Measurements from ENCODE around the gene TXNDC15. TPM values are rescaled to one million over a fixed set of nuclear protein-coding genes. Genes with fewer than 3 reads are reported as not detected.

Gene TXNDC15
- total RNA-seq, 3 donors from 2014 or later (not counting 1 experiment from before 2014, with no cell fraction given): 36.6 to 48.3 (median 47.8) TPM

DNA sequence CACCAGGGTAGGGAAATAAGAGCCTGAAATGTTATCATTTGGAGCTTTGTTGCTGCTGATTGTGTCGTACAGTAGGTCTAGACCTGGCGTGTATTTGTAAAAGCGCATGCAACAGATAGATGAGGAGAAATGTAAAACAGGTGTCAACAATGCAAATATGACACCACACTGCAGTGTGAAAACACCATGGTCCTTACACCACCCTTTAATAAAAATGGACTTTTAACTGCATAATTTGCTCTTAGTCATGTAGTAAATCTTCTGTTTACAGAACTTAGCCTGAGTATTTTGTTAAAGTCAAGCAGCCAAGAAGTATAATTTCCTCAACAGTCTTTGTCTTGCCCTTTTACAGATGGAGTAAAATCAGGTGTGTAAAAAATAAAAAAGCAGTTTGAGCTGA, 44.7 kb downstream of the TXNDC15 start:
- no peaks in the 10 kb centered on the region for H3K9me3 Mint-ChIP-seq
- no peak overlapping the region for H3K4me3 Mint-ChIP-seq
- no peaks in the 10 kb centered on the region for H3K9me3 ChIP-seq (ENCODE audit: control insufficient read depth, insufficient read depth, low read length)
- peaks cover 17% of the 10 kb centered on the region for H3K36me3 ChIP-seq (ENCODE audit: control insufficient read depth, insufficient read depth, low read length)
- intact Hi-C loops (cut with micrococcal nuclease): no loop called here
- H3K4me3 ChIP-seq (ENCODE audit: low read length): no peak overlapping the region
- no peaks in the 10 kb centered on the region for H3K27me3 ChIP-seq (ENCODE audit: control insufficient read depth, insufficient read depth, low read length)
- H3K27ac Mint-ChIP-seq: no peak overlapping the region
- ATAC-seq (no peak), DNase-seq (no peak)
- no peaks in the 10 kb centered on the region for H3K27me3 Mint-ChIP-seq (ENCODE audit: low read depth in 2 of 2)
- H3K4me1 Mint-ChIP-seq: peaks cover 5 to 11% of the 10 kb centered on the region in 2 donors
- 98% methylated on average over 3 of the region's 3 CpGs for WGBS (ENCODE audit: insufficient coverage)
- no peaks in the 10 kb centered on the region for H3K36me3 Mint-ChIP-seq
- no peak overlapping the region for H3K27ac ChIP-seq (ENCODE audit: low read length)
- TF ChIP-seq, protein P1, sequence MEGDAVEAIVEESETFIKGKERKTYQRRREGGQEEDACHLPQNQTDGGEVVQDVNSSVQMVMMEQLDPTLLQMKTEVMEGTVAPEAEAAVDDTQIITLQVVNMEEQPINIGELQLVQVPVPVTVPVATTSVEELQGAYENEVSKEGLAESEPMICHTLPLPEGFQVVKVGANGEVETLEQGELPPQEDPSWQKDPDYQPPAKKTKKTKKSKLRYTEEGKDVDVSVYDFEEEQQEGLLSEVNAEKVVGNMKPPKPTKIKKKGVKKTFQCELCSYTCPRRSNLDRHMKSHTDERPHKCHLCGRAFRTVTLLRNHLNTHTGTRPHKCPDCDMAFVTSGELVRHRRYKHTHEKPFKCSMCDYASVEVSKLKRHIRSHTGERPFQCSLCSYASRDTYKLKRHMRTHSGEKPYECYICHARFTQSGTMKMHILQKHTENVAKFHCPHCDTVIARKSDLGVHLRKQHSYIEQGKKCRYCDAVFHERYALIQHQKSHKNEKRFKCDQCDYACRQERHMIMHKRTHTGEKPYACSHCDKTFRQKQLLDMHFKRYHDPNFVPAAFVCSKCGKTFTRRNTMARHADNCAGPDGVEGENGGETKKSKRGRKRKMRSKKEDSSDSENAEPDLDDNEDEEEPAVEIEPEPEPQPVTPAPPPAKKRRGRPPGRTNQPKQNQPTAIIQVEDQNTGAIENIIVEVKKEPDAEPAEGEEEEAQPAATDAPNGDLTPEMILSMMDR (IDR thresholded peaks at IDR 0.05): no peak
- no peaks in the 10 kb centered on the region for H3K4me1 ChIP-seq (ENCODE audit: control insufficient read depth, insufficient read depth, low read length)

DNA sequence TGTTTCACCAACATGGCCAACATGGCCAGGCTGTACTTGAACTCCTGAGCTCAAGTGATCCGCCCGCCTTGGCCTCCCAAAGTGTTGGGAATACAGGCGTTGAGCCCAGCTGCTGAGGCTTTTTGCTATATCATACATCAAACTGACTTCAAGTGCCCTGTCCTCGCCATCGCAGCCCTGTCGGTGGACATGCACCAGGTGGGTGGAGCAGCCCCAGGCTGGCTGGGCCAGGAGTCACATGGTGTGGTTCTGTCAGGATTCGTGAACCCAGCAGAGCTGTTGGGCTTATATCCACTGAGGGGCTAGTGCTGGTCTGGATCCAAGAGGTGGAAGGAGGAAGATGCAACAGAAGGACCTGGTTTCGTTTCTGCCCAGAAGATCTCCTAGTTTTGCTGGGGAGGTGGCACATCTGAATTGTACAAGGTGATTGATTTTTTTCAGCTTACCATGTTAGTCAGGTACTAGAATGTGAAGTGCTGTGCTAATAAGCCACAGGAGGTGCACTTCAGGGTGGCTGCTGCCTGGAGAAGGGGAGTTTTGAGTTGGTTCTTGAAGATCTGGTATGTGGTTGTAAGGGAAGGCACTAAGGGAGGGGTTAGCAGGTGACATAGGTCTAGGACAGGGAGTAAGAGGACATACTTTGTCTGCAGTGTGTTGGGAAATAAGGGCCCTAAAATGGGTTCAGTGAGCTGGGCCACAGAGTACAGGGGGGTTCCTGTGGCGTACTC, 46.8 kb downstream of the TXNDC15 start:
- peaks cover 5 to 11% of the 10 kb centered on the region in 2 donors for H3K4me1 Mint-ChIP-seq
- Histone ChIP-seq H3K27me3 (ENCODE audit: control insufficient read depth, insufficient read depth, low read length) (no peaks in the 10 kb centered on the region), H3K4me1 (ENCODE audit: control insufficient read depth, insufficient read depth, low read length) (no peaks in the 10 kb centered on the region), H3K9me3 (ENCODE audit: control insufficient read depth, insufficient read depth, low read length) (no peaks in the 10 kb centered on the region), H3K36me3 (ENCODE audit: control insufficient read depth, insufficient read depth, low read length) (peaks cover 17% of the 10 kb centered on the region), H3K4me3 (ENCODE audit: low read length) (no peak overlapping the region), H3K27ac (ENCODE audit: low read length) (no peak overlapping the region)
- no peaks in the 10 kb centered on the region for H3K9me3 Mint-ChIP-seq
- no peaks in the 10 kb centered on the region for H3K36me3 Mint-ChIP-seq
- ATAC-seq: no peak
- WGBS (ENCODE audit: insufficient coverage): 97% methylated on average over 9 of the region's 9 CpGs
- intact Hi-C loops (cut with micrococcal nuclease): no loop called here
- TF ChIP-seq, protein P1 (IDR thresholded peaks at IDR 0.05): no peak
- H3K27me3 Mint-ChIP-seq (ENCODE audit: low read depth in 2 of 2): no peaks in the 10 kb centered on the region
- no peak overlapping the region for H3K4me3 Mint-ChIP-seq
- H3K27ac Mint-ChIP-seq: no peak overlapping the region
- DNase-seq: no peak

DNA sequence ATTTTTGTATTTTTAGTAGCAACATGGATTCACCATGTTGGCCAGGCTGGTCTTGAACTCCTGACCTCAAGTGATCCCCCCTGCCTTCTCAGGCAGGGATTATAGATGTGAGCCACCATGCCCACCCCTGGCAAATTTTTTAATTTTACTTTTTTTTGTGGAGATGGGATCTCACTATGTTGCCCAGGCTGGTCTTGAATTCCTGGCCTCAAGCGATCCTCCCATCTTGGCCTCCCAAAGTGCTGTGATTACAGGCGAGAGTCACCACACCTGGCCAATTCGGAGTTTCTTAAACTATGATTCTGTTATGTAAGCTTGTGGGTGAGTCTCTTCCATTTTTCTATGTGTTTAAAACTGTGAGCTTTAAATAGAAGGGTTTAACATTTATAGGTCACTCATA, 58.3 kb downstream of the TXNDC15 start:
- Histone ChIP-seq H3K4me1 (ENCODE audit: control insufficient read depth, insufficient read depth, low read length) (no peaks in the 10 kb centered on the region), H3K27me3 (ENCODE audit: control insufficient read depth, insufficient read depth, low read length) (no peaks in the 10 kb centered on the region), H3K9me3 (ENCODE audit: control insufficient read depth, insufficient read depth, low read length) (no peaks in the 10 kb centered on the region), H3K27ac (ENCODE audit: low read length) (no peak overlapping the region), H3K36me3 (ENCODE audit: control insufficient read depth, insufficient read depth, low read length) (peaks cover 10% of the 10 kb centered on the region), H3K4me3 (ENCODE audit: low read length) (no peak overlapping the region)
- Mint-ChIP-seq H3K9me3 (no peaks in the 10 kb centered on the region), H3K36me3 (no peaks in the 10 kb centered on the region), H3K27me3 (ENCODE audit: low read depth in 2 of 2) (no peaks in the 10 kb centered on the region), H3K27ac (no peak overlapping the region), H3K4me3 (no peak overlapping the region), H3K4me1 (no peaks in the 10 kb centered on the region)
- ATAC-seq (no peak), DNase-seq (no peak)
- intact Hi-C loops (cut with micrococcal nuclease): no loop called here
- WGBS (ENCODE audit: insufficient coverage): 100% methylated on average over 3 of the region's 3 CpGs
- TF ChIP-seq, protein P1 (IDR thresholded peaks at IDR 0.05): no peak

DNA sequence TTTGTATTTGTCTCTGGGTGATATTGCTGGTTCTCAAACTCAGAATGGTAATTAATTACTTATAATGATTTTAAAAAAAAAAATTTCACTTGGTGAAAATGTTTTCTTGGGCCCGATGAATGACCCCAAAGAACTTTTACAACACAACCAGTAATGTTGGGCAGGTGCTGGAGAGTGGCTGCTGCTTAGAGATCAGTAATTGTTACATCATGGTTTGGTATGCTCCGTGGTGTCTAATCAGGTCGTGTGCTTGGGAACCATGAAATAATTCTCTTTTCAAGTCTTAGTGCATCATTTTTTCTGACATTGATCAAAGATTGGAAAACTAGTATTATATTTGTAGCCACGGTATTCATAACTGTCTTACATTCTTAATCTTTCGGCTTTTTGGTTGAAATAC, 60.0 kb downstream of the TXNDC15 start:
- 97% methylated on average over 3 of the region's 5 CpGs for WGBS (ENCODE audit: insufficient coverage)
- no peaks in the 10 kb centered on the region for H3K27me3 Mint-ChIP-seq (ENCODE audit: low read depth in 2 of 2)

More for the DNA sequence above, 60.0 kb downstream of the TXNDC15 start:
- no peaks in the 10 kb centered on the region for H3K9me3 Mint-ChIP-seq
- no peaks in the 10 kb centered on the region for H3K27me3 ChIP-seq (ENCODE audit: control insufficient read depth, insufficient read depth, low read length)
- no peaks in the 10 kb centered on the region for H3K4me1 Mint-ChIP-seq
- ATAC-seq (no peak), DNase-seq (no peak)
- H3K27ac ChIP-seq (ENCODE audit: low read length): no peak overlapping the region
- intact Hi-C loops (cut with micrococcal nuclease): no loop called here
- no peaks in the 10 kb centered on the region for H3K4me1 ChIP-seq (ENCODE audit: control insufficient read depth, insufficient read depth, low read length)
- no peak overlapping the region for H3K27ac Mint-ChIP-seq
- H3K9me3 ChIP-seq (ENCODE audit: control insufficient read depth, insufficient read depth, low read length): no peaks in the 10 kb centered on the region
- H3K36me3 ChIP-seq (ENCODE audit: control insufficient read depth, insufficient read depth, low read length): peaks cover 12% of the 10 kb centered on the region
- H3K4me3 ChIP-seq (ENCODE audit: low read length): no peak overlapping the region
- TF ChIP-seq, protein P1 (IDR thresholded peaks at IDR 0.05): no peak
- H3K4me3 Mint-ChIP-seq: no peak overlapping the region
- no peaks in the 10 kb centered on the region for H3K36me3 Mint-ChIP-seq
